K562 (cell line): ENCODE measurements around the gene PRCC. TPM values are rescaled to one million over a fixed set of nuclear protein-coding genes. Genes with fewer than 3 reads are reported as not detected.

ENCODE experiments used
- ARNT ChIP-seq, 2 experiments: fragments of 450-650 bp; IDR thresholded peaks; 2 replicates each; pipeline ENCODE4 v1.6.1; 2016; ENCODE audit warnings: mild to moderate bottlenecking in 1 of 2
- CBX3 ChIP-seq, 2 experiments: IDR thresholded peaks; 1 replicate in 1 of 2; 2 replicates in 1 of 2; pipeline ENCODE4 v1.6.1; 2012; ENCODE audit warnings: inconsistent platforms in 2 of 2, low read length in 2 of 2, borderline replicate concordance in 1 of 2, control low read depth in 1 of 2
- CHD2 ChIP-seq: IDR thresholded peaks from 2 replicates; pipeline ENCODE4 v1.6.1; 2011; ENCODE audit warnings: low read depth, low read length
- FOXJ2 ChIP-seq: fragments of 200-800 bp; sonication (Bioruptor generic); IDR thresholded peaks from 2 replicates; pipeline ENCODE4 v1.6.1; 2016; ENCODE audit warnings: missing genetic modification characterization, missing compliant biosample characterization
- HDAC3 ChIP-seq: fragments of 450-650 bp; IDR thresholded peaks from 2 replicates; pipeline ENCODE4 v1.6.1; 2018; ENCODE audit warnings: borderline replicate concordance, mild to moderate bottlenecking, moderate library complexity; ENCODE audit not compliant: partially characterized antibody
- PRMT5 ChIP-seq: sonication (generic); formaldehyde crosslinking; IDR thresholded peaks from 2 replicates; pipeline ENCODE4 v1.5.0; 2020; ENCODE audit warnings: missing genetic modification reagents
- RB1 ChIP-seq: fragments of 450-650 bp; IDR thresholded peaks from 2 replicates; pipeline ENCODE4 v1.6.1; 2017; ENCODE audit warnings: low read depth, mild to moderate bottlenecking
- SAFB2 ChIP-seq: fragments of 200-400 bp; formaldehyde crosslinking; IDR thresholded peaks from 2 replicates; pipeline ENCODE4 v1.6.1; 2018; ENCODE audit warnings: borderline replicate concordance, low read length, low read depth, moderate library complexity; ENCODE audit not compliant: severe bottlenecking
- SIN3B ChIP-seq: fragments of 450-650 bp; IDR thresholded peaks from 2 replicates; pipeline ENCODE4 v1.6.1; 2017; ENCODE audit warnings: low read depth, mild to moderate bottlenecking, moderate library complexity
- ZNF3 ChIP-seq: fragments of 250-450 bp; sonication (Bioruptor Pico); IDR thresholded peaks from 2 replicates; pipeline ENCODE4 v1.5.0; 2021; ENCODE audit warnings: mild to moderate bottlenecking, moderate library complexity
- ZNF316 ChIP-seq: fragments of 450-650 bp; IDR thresholded peaks from 2 replicates; pipeline ENCODE4 v1.6.1; 2016
- ZNF766 ChIP-seq: fragments of 200-800 bp; sonication (Bioruptor generic); conservative IDR thresholded peaks from 2 replicates; pipeline ENCODE4 v1.6.1; 2016; ENCODE audit warnings: missing genetic modification characterization, missing compliant biosample characterization
- polyA plus RNA-seq, 8 experiments: library from polyadenylated mRNA; depleted of rRNA in 4 of 8; stranded (reverse) in 5 of 8; unstranded in 3 of 8; fragments of >200 nt; fragmentation: Nextera tagmentation in 2 of 8; fragmentation: Illumina TruSeq in 1 of 8; extraction: Ambion mirVana in 2 of 8; extraction: Trizol in 1 of 8; gene quantifications; 2 replicates each; pipeline versions ENCODE4 v1.2.1 to v1.2.3, GENCODE V29; 2011 to 2014; ENCODE audit warnings: inconsistent platforms in 1 of 8, missing spikeins in 1 of 8
- total RNA-seq, 7 experiments: library from RNA; depleted of rRNA in 6 of 7; stranded (reverse); fragments of >200 nt in 6 of 7; fragmentation: Illumina TruSeq in 2 of 7; extraction: Trizol in 2 of 7; gene quantifications; 2 replicates each; pipeline versions ENCODE4 v1.2.1 to v1.2.3, GENCODE V29; 2011 to 2021; ENCODE audit warnings: low replicate concordance in 1 of 7
- TF ChIP-seq, protein P1 (sequence below): fragments of 450-650 bp; conservative IDR thresholded peaks from 2 replicates; pipeline ENCODE4 v1.6.1; 2016; ENCODE audit warnings: missing genetic modification characterization, low read depth, mild to moderate bottlenecking, control low read depth, missing compliant biosample characterization
- TF ChIP-seq, protein P2 (sequence below): sonication (generic); formaldehyde crosslinking; IDR thresholded peaks from 2 replicates; pipeline ENCODE4 v1.8.0; 2022; ENCODE audit warnings: missing genetic modification reagents, mild to moderate bottlenecking, borderline replicate concordance
- TF ChIP-seq, protein P3 (sequence below): sonication (generic); formaldehyde crosslinking; IDR thresholded peaks from 2 replicates; pipeline ENCODE4 v1.9.0; 2022; ENCODE audit warnings: mild to moderate bottlenecking, missing genetic modification reagents
- TF ChIP-seq, protein P4 (sequence below): fragments of 250-450 bp; sonication (Bioruptor Pico); IDR thresholded peaks from 2 replicates; pipeline ENCODE4 v1.8.0; 2022; ENCODE audit warnings: inconsistent platforms, mild to moderate bottlenecking, moderate library complexity, borderline replicate concordance
- TF ChIP-seq, protein P5 (sequence below): fragments of 200-400 bp; formaldehyde crosslinking; IDR thresholded peaks from 2 replicates; pipeline ENCODE4 v1.6.1; 2017; ENCODE audit warnings: mild to moderate bottlenecking, low read depth, low read length, moderate library complexity
- TF ChIP-seq, protein P6 (sequence below): fragments of 450-650 bp; IDR thresholded peaks from 2 replicates; pipeline ENCODE4 v1.6.1; 2017; ENCODE audit warnings: antibody characterized with exemption

The PRCC gene
- total and polyA plus RNA-seq, 9 of the 15 experiments (the other 6 are each of a cell fraction or from before 2014, with no cell fraction given): 23.9 to 201 (median 41.1) TPM

DNA sequence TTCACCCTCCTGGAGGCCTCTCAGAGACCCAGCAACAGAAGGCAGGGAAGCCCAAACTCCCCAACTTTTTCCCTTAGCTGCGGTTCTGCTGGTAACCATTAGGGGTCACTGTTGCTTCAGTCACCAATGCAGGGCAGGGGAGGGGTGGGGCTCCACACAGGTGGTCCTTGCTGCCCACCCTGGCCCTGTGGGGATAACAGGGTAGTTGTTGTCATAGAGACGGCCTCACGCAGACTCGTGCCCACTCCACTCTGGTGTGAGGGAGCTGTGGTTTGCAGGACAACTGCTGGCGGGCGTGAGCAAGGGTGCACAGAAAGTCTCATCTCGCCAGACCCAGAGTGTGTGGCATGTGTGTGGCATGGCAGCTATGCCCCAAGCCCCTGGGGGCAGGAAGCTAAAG lies 71.6 kb downstream of the PRCC start (continued):
- TF ChIP-seq, protein P1, sequence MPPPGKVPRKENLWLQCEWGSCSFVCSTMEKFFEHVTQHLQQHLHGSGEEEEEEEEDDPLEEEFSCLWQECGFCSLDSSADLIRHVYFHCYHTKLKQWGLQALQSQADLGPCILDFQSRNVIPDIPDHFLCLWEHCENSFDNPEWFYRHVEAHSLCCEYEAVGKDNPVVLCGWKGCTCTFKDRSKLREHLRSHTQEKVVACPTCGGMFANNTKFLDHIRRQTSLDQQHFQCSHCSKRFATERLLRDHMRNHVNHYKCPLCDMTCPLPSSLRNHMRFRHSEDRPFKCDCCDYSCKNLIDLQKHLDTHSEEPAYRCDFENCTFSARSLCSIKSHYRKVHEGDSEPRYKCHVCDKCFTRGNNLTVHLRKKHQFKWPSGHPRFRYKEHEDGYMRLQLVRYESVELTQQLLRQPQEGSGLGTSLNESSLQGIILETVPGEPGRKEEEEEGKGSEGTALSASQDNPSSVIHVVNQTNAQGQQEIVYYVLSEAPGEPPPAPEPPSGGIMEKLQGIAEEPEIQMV (tag): no peak
- no peak for TF ChIP-seq PRMT5
- TF ChIP-seq RB1: 0 out of 2 replicates have a peak, but pooled peaks have one; percentile 46
- no peak for TF ChIP-seq HDAC3
- TF ChIP-seq, protein P2, sequence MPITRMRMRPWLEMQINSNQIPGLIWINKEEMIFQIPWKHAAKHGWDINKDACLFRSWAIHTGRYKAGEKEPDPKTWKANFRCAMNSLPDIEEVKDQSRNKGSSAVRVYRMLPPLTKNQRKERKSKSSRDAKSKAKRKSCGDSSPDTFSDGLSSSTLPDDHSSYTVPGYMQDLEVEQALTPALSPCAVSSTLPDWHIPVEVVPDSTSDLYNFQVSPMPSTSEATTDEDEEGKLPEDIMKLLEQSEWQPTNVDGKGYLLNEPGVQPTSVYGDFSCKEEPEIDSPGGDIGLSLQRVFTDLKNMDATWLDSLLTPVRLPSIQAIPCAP (CRISPR knock-in tag): no peak
- TF ChIP-seq, protein P3, sequence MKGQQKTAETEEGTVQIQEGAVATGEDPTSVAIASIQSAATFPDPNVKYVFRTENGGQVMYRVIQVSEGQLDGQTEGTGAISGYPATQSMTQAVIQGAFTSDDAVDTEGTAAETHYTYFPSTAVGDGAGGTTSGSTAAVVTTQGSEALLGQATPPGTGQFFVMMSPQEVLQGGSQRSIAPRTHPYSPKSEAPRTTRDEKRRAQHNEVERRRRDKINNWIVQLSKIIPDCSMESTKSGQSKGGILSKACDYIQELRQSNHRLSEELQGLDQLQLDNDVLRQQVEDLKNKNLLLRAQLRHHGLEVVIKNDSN (CRISPR knock-in tag): 0 out of 2 replicates have a peak, but pooled peaks have one; percentile 2
- TF ChIP-seq, protein P4, sequence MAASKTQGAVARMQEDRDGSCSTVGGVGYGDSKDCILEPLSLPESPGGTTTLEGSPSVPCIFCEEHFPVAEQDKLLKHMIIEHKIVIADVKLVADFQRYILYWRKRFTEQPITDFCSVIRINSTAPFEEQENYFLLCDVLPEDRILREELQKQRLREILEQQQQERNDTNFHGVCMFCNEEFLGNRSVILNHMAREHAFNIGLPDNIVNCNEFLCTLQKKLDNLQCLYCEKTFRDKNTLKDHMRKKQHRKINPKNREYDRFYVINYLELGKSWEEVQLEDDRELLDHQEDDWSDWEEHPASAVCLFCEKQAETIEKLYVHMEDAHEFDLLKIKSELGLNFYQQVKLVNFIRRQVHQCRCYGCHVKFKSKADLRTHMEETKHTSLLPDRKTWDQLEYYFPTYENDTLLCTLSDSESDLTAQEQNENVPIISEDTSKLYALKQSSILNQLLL (CRISPR knock-in tag): no peak
- TF ChIP-seq, protein P5, sequence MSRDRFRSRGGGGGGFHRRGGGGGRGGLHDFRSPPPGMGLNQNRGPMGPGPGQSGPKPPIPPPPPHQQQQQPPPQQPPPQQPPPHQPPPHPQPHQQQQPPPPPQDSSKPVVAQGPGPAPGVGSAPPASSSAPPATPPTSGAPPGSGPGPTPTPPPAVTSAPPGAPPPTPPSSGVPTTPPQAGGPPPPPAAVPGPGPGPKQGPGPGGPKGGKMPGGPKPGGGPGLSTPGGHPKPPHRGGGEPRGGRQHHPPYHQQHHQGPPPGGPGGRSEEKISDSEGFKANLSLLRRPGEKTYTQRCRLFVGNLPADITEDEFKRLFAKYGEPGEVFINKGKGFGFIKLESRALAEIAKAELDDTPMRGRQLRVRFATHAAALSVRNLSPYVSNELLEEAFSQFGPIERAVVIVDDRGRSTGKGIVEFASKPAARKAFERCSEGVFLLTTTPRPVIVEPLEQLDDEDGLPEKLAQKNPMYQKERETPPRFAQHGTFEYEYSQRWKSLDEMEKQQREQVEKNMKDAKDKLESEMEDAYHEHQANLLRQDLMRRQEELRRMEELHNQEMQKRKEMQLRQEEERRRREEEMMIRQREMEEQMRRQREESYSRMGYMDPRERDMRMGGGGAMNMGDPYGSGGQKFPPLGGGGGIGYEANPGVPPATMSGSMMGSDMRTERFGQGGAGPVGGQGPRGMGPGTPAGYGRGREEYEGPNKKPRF: no peak
- no peak for TF ChIP-seq SAFB2
- no peak for TF ChIP-seq ARNT (IDR thresholded peaks at IDR 0.05)
- TF ChIP-seq, protein P6, sequence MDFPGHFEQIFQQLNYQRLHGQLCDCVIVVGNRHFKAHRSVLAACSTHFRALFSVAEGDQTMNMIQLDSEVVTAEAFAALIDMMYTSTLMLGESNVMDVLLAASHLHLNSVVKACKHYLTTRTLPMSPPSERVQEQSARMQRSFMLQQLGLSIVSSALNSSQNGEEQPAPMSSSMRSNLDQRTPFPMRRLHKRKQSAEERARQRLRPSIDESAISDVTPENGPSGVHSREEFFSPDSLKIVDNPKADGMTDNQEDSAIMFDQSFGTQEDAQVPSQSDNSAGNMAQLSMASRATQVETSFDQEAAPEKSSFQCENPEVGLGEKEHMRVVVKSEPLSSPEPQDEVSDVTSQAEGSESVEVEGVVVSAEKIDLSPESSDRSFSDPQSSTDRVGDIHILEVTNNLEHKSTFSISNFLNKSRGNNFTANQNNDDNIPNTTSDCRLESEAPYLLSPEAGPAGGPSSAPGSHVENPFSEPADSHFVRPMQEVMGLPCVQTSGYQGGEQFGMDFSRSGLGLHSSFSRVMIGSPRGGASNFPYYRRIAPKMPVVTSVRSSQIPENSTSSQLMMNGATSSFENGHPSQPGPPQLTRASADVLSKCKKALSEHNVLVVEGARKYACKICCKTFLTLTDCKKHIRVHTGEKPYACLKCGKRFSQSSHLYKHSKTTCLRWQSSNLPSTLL: no peak
- no peak for TF ChIP-seq FOXJ2 (tag)
- no peak for TF ChIP-seq CHD2
- TF ChIP-seq SIN3B: no peak
- TF ChIP-seq ZNF766 (CRISPR knock-in tag): no peak
- TF ChIP-seq ZNF316: no peak
- no peak for TF ChIP-seq ZNF3 (CRISPR knock-in tag)
- TF ChIP-seq CBX3 (IDR thresholded peaks at IDR 0.05; ENCODE audit: borderline replicate concordance in 1 of 2, low read length in 2 of 2): no peak
